Hepatocyte (in vitro differentiated cells): ENCODE results near the gene ABCA3. TPM values are rescaled to one million over a fixed set of nuclear protein-coding genes. Genes with fewer than 3 reads are reported as not detected.

Source experiments
- DNase-seq: peaks from one replicate; pipeline ENCODE4 v3.0.0-alpha.2; 2016; ENCODE audit warnings: low spot score
- H2AFZ ChIP-seq: fragments of 200-600 bp; sonication (generic); 2 replicates; pipeline ENCODE4 v1.6.0; 2016; ENCODE audit warnings: antibody characterized with exemption, mild to moderate bottlenecking
- H3K27ac ChIP-seq: fragments of 200-600 bp; sonication (generic); 2 replicates; pipeline ENCODE4 v1.5.1; 2016; ENCODE audit warnings: mild to moderate bottlenecking
- H3K27me3 ChIP-seq: fragments of 200-600 bp; sonication (generic); 2 replicates; pipeline ENCODE4 v1.6.1; 2016
- H3K36me3 ChIP-seq: fragments of 200-600 bp; sonication (generic); replicated peaks from 2 replicates; pipeline ENCODE4 v1.5.1; 2016; ENCODE audit warnings: low read depth; ENCODE audit not compliant: insufficient read depth
- H3K4me1 ChIP-seq: fragments of 200-600 bp; sonication (generic); 2 replicates; pipeline ENCODE4 v1.5.1; 2016; ENCODE audit warnings: mild to moderate bottlenecking, moderate library complexity; ENCODE audit not compliant: insufficient read depth
- H3K4me2 ChIP-seq: fragments of 200-600 bp; sonication (generic); 2 replicates; pipeline ENCODE4 v1.6.0; 2016
- H3K4me3 ChIP-seq: fragments of 200-600 bp; sonication (generic); 2 replicates; pipeline ENCODE4 v1.5.1; 2016; ENCODE audit warnings: mild to moderate bottlenecking
- H3K79me2 ChIP-seq: fragments of 200-600 bp; sonication (generic); 2 replicates; pipeline ENCODE4 v1.6.0; 2017; ENCODE audit warnings: mild to moderate bottlenecking
- H3K9me2 ChIP-seq: fragments of 200-600 bp; sonication (generic); replicated peaks from 2 replicates; pipeline ENCODE4 v1.6.0; 2017; ENCODE audit warnings: mild to moderate bottlenecking; ENCODE audit not compliant: insufficient read depth
- H3K9me3 ChIP-seq: fragments of 200-600 bp; sonication (generic); 2 replicates; pipeline ENCODE4 v1.5.1; 2016; ENCODE audit warnings: low read depth, mild to moderate bottlenecking
- H4K20me1 ChIP-seq: fragments of 200-600 bp; sonication (generic); 2 replicates; pipeline ENCODE4 v1.6.0; 2016; ENCODE audit warnings: mild to moderate bottlenecking; ENCODE audit not compliant: insufficient read depth, poor library complexity, severe bottlenecking
- CTCF ChIP-seq: fragments of 200-600 bp; sonication (generic); IDR thresholded peaks from 2 replicates; pipeline ENCODE4 v1.5.1; 2016; ENCODE audit warnings: antibody characterized with exemption, mild to moderate bottlenecking; ENCODE audit not compliant: poor library complexity
- EZH2 ChIP-seq: fragments of 200-600 bp; sonication (generic); IDR thresholded peaks from 2 replicates; pipeline ENCODE4 v1.6.1; 2016; ENCODE audit warnings: antibody characterized with exemption, mild to moderate bottlenecking, borderline replicate concordance
- EZH2phosphoT487 ChIP-seq: fragments of 200-600 bp; sonication (generic); IDR thresholded peaks from one replicate; pipeline ENCODE4 v1.6.1; 2018; ENCODE audit warnings: antibody characterized with exemption, mild to moderate bottlenecking, low read depth, moderate library complexity; ENCODE audit not compliant: unreplicated experiment, severe bottlenecking
- WGBS: methylation state at CpG from one replicate; pipeline ENCODE4 v1.1.6; 2016; ENCODE audit warnings: low lambda C conversion rate; ENCODE audit errors: missing lambda C conversion rate; 5-methylcytosine and 5-hydroxymethylcytosine counted together
- polyA plus RNA-seq: library from polyadenylated mRNA; unstranded; fragments of >200 nt; fragmentation: Nextera tagmentation; extraction: Ambion mirVana; gene quantifications from 2 replicates; pipeline ENCODE4 v1.2.1, GENCODE V29; 2016
- total RNA-seq: library from RNA; depleted of rRNA; stranded (reverse); fragments of >200 nt; gene quantifications from 2 replicates; pipeline ENCODE4 v1.2.3, GENCODE V29; 2014

ABCA3 gene
- total and polyA plus RNA-seq, 2 experiments from 2014 or later, result 0.94 to 1.8 TPM

DNA sequence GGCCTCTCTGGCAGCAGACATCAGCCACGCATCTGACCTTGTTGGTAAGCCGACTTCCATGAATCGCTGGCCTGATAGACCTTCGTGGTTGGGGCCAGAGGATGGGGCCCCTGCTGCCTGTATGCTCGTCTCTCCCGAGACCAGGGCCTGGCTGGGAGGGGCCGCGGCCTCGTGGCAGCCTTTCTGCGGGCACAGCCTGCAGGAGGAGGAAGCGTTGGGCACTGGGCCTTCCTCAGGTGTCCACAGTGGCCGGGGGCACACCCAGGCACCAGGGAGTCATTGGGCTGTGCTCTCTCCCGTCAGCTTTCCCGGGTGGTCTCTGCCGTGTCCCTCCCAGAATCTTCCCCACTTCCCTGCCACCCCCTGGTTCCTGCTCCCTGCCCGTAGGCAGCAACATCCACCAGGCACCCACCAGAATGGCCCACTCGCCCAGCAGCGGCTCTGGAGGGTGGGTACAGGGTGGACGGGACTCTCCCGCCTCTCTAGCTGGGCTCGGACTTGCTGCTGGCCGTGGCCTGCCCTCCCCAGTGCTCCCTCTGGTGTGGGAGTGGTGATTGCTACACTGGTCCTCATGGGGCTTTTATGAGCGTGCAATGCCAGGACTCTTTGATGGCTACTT lies 110.8 kb downstream of the ABCA3 start:
- no peak for TF ChIP-seq CTCF
- no peak for TF ChIP-seq EZH2phosphoT487
- no peak for TF ChIP-seq EZH2
- 97% methylated on average over 23 of the region's 23 CpGs for WGBS
- peaks cover 11% of the 10 kb centered on the region for H4K20me1 ChIP-seq
- H3K27me3 ChIP-seq, result no peaks in the 10 kb centered on the region
- no peak for DNase-seq
- no peak overlapping the region for H2AFZ ChIP-seq
- no peaks in the 10 kb centered on the region for H3K9me2 ChIP-seq
- no peak overlapping the region for H3K27ac ChIP-seq
- H3K4me1 ChIP-seq, result peaks cover 8% of the 10 kb centered on the region
- H3K79me2 ChIP-seq, result peaks cover 33% of the 10 kb centered on the region
- no peak overlapping the region for H3K4me3 ChIP-seq
- no peak overlapping the region for H3K4me2 ChIP-seq
- no peaks in the 10 kb centered on the region for H3K36me3 ChIP-seq
- H3K9me3 ChIP-seq, result no peaks in the 10 kb centered on the region

- Histone ChIP-seq H3K9me3 (no peaks in the 10 kb centered on the region), H3K27me3 (no peaks in the 10 kb centered on the region), H3K4me3 (no peak overlapping the region), H3K4me2 (no peak overlapping the region), H3K36me3 (no peaks in the 10 kb centered on the region), H3K79me2 (peaks cover 40% of the 10 kb centered on the region), H2AFZ (no peak overlapping the region), H3K9me2 (no peaks in the 10 kb centered on the region), H3K27ac (no peak overlapping the region), H3K4me1 (peaks cover 13% of the 10 kb centered on the region), H4K20me1 (peaks cover 17% of the 10 kb centered on the region)
- DNase-seq, result no peak
- WGBS, result 96% methylated on average over 12 of the region's 12 CpGs
- no peak for TF ChIP-seq EZH2phosphoT487
- no peak for TF ChIP-seq EZH2
- no peak for TF ChIP-seq CTCF
Observed at GRCh38 chr16:2229091-2229490, 111.4 kb downstream of the ABCA3 start.

DNA sequence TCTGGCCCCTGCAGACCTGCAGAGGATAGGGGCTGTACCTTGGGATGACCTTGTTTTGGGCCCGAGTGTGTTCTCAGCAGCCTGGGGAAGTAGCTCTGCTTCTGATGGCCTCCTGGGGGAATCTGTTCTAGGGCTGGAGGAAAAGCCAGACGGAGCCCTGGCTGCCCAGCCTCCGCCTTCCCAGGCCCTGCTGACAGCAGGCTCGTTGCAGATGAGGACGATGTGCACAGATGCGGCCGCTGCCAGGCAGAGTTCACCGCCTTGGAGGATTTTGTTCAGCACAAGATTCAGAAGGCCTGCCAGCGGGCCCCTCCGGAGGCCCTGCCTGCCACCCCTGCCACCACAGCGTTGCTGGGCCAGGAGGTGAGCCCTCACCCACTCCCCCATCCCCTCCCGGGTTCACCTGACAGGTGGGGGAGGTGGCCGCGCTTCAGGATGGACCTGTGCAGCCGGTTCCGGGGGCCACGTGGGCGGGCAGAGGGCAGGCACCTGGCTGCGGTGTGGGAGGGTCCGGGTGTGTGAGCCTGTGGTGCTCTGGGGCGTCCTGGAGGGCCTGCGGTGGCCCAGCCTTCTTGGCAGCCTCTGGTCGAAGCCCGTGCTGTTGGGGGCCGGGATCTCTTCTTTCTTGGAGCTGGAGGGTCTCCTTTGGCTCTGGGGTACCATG lies 112.2 kb downstream of the ABCA3 start:
- DNase-seq, result no peak
- Histone ChIP-seq H3K27me3 (no peaks in the 10 kb centered on the region), H3K9me3 (no peaks in the 10 kb centered on the region), H3K4me3 (no peak overlapping the region), H3K9me2 (no peaks in the 10 kb centered on the region), H3K27ac (no peak overlapping the region), H3K79me2 (peaks cover 40% of the 10 kb centered on the region), H3K4me2 (no peak overlapping the region), H2AFZ (no peak overlapping the region), H3K36me3 (no peaks in the 10 kb centered on the region), H4K20me1 (peaks cover 17% of the 10 kb centered on the region), H3K4me1 (peaks cover 13% of the 10 kb centered on the region)
- WGBS, result 86% methylated on average over 20 of the region's 25 CpGs
- no peak for TF ChIP-seq EZH2phosphoT487
- no peak for TF ChIP-seq CTCF
- TF ChIP-seq EZH2, result no peak
